GM19324 (cell line): ENCODE results near the gene CNOT6.
"Not testable (repeated sequence)": the region's sequence is repeated elsewhere in the genome, so short reads cannot be mapped to it uniquely, and the experiment has no call there.

ENCODE experiments used
- ATAC-seq: cut with Tn5 transposase; IDR thresholded peaks from one replicate; pipeline ENCODE4 v1.9.1; 2021; ENCODE audit warnings: mild to moderate bottlenecking, moderate library complexity; ENCODE audit not compliant: unreplicated experiment, low FRiP score

CNOT6 gene

GRCh38 chr5:180470966-180471582 is 23.1 kb upstream of the CNOT6 start:
- no peak for ATAC-seq

DNA sequence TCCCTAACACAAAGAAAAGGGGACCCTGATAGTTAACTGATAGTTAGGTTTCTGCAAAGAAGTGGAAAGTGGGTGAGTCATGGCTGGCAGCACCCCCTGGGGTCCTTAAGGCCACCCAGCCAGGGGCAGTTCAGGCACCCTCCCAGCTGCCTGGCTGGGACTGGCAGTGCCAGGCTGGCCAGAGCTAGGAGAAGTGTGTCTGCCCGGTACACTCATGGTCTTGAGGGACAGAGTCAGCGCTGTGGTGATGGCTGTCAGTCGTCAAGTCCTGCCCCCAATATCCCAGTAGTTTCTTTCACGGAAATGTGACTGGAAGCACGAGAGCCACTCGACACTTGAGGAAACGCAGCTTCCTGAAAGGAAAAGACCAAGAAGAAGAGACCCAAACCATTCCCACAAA is 22.3 kb upstream of the CNOT6 start:
- ATAC-seq: no peak

DNA sequence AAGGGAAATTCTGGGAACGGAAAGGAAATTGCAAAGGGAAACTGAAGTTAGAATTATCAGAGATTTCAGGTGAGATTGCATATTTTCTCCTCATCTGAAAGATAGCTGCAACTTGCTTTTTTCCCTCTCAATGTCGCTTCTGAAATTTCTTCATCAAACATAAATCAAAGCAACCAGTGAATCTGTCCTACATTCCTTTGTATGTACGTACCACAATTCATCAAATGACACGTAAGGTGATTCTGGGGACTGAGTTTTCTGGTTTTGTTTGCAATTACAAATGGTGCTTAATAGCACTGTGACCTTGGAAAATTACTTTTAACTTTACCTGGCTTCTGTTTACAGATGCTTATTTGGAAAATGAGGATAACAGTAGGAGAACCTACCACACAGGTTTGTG is 21.9 kb upstream of the CNOT6 start:
- ATAC-seq: no peak

DNA sequence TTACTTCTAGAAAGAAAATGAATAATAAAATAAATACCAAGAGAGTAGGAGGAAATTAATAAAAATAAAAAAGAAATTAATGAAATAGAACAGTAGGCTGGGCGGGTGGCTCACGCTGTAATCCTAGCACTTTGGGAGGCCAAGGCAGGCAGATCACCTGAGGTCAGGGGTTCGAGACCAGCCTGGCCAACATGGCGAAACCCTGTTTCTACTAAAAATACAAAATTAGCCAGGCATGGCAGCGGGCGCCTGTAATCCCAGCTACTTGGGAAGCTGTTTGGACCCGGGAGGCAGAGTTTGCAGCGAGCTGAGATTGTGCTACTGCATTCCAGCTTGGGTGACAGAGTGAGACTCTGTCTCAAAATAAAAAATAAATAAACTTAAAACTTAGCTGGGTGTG is 20.8 kb upstream of the CNOT6 start:
- ATAC-seq: not testable (repeated sequence)

GRCh38 chr5:180474569-180474968 is 19.6 kb upstream of the CNOT6 start:
- no peak for ATAC-seq

DNA sequence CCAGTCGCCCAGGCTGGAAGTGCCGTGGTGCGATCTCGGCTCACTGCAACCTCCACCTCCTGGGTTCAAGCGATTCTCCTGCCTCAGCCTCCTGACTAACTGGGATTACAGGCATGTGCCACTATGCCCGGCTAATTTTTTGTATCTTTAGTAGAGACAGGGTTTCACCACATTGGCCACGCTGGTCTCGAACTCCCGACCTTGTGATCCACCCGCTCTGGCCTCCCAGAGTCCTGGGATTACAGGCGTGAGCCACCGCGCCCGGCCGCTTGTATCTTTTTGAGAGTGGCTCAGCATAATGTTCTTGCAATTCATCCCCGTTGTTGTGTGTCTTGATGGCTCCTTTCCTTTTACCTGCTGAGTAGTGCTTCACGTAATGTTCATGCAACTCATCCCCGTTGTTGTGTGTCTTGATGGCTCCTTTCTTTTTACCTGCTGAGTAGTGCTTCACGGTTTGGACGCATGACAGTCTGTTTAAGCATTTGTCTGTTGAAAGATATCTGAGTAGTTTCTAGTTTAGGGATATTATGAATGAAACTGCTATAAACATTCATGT is 18.1 kb upstream of the CNOT6 start:
- ATAC-seq: not testable (repeated sequence)

- no peak for ATAC-seq
These were observed 9.4 kb upstream of the CNOT6 start for GRCh38 chr5:180484813-180485212.

DNA sequence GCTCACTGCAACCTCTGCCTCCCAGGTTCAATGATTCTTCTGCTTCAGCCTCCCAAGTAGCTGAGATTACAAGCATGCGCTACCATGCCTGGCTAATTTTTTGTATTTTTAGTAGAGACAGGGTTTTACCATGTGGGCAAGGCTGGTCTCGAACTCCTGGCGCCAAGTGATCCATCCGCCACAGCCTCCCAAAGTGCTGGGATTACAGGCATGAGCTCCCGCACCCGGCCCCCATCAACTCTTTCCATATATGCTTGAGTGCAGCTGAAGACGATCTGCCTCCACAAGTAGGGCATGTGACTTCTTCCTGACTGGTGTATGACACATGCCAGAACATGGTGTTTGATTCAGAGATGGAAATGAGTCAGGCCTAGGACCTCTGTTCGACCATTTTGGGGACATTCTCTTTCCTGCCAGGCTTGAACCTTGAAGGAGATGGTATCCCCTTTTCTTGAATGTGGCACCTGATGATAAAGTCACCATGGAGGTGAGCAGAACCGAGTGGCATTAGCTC is 7.5 kb upstream of the CNOT6 start:
- ATAC-seq: no peak

DNA sequence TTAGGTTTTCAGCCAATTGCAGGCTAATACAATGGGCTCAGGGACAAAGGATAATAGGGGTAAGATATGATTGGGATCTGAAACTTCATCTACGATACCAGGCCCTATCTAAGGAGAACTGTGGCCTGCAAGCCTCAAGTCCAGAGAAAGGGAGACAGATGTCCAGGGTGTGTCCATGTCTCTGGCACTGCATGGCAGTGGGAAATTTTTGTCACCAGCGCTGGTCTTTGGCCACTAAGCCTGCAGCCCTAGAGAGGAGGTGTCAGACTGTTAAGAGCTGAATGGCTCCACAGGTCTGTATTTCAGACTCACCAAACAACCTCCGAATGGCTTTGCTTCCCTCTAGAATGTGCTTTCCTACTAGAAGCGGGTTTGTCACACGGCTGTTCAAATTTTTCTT is 6.6 kb upstream of the CNOT6 start:
- no peak for ATAC-seq

DNA sequence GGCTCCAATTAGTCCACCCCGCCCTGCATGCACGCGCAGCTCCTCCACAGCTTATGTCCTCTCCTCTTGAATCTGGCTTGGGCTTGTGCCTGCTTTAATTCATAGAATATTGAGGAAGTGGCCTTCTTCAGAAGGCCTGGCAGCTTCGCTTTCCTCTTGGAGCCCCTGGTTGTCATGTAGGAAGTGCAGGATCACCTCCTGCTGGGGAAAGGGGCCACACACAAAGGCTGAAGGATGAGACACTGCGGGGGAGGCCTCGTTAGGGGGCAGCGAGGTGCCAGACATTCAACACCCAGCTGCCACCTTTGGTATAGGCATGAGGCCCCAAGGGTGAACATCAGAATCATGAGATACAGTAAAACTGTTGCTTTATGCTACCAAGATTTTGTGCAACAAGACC is 2.7 kb upstream of the CNOT6 start:
- ATAC-seq: no peak

- ATAC-seq: no peak
These were observed 1.8 kb upstream of the CNOT6 start for GRCh38 chr5:180492226-180492903.

DNA sequence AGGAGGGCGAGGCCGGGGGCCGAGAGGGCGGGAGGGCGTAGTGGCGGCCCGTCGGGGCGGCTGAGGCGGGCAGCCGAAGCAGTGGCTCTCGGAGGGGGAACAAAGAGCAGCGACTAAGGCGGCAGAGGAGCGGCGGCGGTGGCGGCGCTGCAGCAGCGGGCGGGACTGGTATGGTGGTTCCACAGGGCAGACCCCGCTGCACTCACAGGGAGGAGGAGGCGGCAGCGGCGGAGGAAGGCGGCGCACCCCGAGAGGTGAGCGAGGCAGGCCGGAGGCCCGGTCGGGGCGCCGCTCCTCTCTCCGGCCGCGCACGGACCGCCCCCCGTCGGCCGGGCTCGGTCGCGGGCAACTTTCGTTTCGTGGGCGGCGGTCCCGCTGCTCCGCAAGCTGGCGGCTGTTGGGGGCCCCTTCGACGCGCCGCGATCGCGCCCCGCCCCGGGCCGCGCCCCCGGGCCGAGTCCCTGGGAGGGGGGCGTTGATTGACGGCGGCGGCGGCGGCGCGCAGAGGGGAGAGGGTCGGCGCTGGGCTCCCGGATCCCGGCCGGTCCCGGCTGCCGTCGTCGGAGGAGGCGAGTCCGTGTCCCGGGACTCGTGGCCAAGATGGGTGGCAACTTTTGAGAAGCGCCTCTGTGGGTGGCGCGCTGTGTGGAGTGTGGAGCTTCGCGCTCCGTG is 467 bp downstream of the CNOT6 start:
- ATAC-seq: peak; percentile 46

DNA sequence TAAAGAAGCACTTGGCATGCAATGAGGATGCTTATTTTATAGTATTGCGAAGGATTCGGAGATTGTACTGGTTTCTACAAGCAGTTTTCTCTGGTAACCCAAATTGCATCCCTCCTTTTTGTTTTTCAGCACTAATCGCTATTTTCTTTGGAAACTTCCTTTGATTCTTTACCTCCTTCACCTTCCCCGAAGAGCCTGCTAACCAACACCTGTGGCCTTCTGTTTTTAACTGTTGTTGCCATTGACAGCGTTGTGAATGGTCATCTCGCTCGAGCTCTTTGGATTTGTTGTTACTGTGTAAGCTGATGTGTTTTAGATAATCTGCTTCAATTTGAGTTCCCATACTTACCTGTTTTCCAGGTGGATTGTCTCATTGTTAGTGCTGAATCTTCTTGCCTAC is 1.1 kb downstream of the CNOT6 start:
- ATAC-seq: no peak

DNA sequence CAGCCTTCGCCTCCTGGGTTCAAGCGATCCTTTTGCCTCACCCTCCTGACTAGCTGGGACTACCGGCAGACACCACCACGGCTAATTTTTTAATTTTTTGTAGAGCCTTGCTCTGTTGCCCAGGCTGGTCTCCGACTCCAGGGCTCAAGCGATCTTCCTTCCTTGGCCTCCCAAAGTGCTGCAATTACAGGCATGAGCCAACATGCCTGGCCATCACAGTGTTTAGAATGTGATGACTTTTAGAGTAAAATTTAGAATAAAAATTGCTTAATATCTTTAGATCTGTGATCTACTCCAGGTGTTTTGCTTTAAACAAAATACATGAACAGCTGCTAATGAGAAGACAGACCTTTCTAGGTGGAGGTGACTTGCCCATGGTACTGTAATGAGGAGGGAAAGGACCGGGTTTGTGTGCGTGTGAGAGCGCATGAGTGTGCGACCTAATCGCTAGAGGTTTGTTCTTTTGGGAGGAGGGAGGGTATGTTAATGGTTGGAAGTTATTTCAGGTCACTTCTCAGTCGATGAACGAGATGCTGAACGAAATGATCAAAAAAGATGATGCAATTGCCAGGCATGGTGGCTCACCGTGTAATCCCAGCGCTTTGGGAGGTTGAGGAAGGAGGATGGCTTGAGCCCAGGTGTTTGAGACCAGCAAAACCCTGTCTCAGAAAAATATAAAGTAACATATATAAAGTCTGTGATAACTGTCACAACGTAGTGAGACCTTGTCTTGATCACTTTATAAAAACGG is 2.0 kb downstream of the CNOT6 start:
- ATAC-seq: no peak

DNA sequence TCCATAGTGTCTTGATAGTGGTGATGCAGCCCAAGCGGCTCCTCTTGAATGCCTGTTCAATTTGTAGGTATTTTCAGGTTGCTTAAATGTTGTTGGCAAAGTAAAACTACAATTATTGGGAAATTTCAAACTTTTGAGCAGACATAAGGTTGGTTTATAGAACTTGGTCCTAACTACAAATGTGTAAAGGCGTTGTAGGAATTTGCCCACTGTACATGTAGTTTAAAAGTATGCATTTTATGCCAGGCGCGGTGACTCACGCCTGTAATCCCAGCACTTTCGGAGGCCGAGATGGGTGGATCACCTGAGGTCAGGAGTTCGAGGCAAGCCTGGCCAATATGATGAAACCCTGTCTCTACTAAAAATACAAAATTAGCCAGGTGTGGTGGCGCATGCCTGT is 2.6 kb downstream of the CNOT6 start:
- ATAC-seq: not testable (repeated sequence)

DNA sequence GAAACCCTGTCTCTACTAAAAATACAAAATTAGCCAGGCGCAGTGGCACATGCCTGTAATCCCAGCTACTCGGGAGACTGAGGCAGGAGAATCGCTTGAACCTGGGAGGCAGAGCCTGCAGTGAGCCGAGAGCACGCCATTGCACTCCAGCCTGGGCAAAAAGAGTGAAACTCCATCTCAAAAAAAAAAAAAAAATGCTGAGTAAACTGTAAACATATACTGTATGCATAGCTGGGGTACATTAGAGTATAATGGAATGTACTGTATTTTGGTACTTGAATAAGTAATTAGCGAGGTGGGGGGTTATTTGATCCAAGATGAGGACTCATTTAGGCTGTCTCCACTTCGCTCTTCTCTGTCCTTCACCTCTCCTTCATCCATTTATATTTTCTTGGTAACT is 3.7 kb downstream of the CNOT6 start:
- ATAC-seq: not testable (repeated sequence)

DNA sequence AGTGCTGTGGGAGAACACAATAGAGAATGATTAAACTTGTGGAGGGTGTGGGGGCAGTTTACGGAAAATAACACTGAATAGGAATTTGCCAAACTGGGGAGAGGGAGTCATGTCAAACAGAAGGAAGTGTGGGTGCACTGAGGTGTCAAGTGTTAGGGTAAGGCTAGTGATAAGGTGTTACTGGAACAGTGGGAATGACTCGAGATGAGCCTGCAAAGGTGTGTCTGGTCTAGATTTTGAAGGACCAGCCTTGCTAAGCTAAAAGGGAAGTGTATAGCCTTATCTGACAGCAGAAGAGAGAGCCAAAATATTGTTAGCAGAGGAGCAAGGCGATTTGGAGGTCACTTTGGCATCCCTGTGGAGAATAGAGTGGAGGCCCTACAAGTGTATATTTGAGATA is 4.2 kb downstream of the CNOT6 start:
- no peak for ATAC-seq

DNA sequence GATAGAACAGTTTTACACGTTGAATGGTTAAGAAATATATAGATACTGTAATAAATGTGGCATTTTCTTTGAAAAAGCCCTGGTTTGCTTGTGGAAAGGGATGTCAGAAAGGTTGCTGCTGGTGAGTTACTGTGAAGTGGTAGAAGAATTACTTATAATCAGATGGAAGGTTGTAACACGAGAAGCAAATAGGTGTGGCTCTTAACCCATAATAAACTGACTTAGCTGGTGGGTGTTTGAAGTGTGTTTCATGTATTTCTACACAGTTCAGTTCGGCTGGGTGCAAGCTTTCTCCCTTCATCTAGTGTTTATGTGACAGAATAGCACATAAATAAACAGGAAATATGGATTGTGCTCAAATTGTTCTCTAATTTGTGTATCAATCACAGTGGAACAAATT is 5.5 kb downstream of the CNOT6 start:
- no peak for ATAC-seq

- not testable (repeated sequence) for ATAC-seq
These were observed 6.1 kb downstream of the CNOT6 start for GRCh38 chr5:180500300-180500699.

GRCh38 chr5:180507661-180508060 is 13.5 kb downstream of the CNOT6 start:
- ATAC-seq: no peak

- ATAC-seq: no peak
These were observed 21.1 kb downstream of the CNOT6 start for GRCh38 chr5:180515294-180515693.
